Measurements from ENCODE around the gene KLK10. TPM values are rescaled to one million over a fixed set of nuclear protein-coding genes. Genes with fewer than 3 reads are reported as not detected.

The KLK10 gene
- total RNA-seq (not detected), polyA plus RNA-seq (under 1 TPM in 1 of 2 donors, not detected in 1; 0.08 TPM)
- long read RNA-seq, donor 1 = 0 reads
- long read RNA-seq, donor 2 = 0 reads

DNA sequence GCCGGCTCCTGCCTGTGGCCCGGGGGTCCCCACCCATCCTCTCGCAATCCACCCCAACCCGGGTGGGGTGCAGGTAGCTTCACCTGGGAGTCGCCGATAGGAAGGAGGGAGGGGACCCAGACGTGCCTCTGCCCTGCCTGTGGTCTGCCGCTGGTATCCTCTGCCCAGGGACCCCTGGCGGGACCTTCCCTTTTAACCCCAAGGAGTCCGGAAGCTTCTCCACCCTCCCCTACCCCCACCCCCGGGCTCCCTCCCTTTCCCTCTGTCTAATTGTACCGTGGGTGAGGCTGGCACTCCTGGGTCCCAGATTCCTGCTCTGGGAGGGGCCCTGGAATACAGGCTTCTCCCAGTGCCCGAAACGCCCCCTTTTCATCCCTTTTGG is at the start of gene KLK10:
KLK10 (minus strand) TSS at position 166 of the 382 bp plus-strand sequence. CDS start 579 bp downstream, outside the sequence.
- no peaks in the 10 kb centered on the region for H3K27me3 ChIP-seq (ENCODE audit: control insufficient read depth in 1 of 2, insufficient read depth in 2 of 2, low read length in 1 of 2)
- ATAC-seq (ENCODE audit: low FRiP score) = no peak
- no peak within 1 kb of the TSS for H3K27ac ChIP-seq (ENCODE audit: low read depth in 1 of 2, low read length in 2 of 2)

GRCh38 chr19:51066393-51067186 is 47.1 kb upstream of the KLK10 start:
- no peaks in the 10 kb centered on the region for H3K36me3 ChIP-seq (ENCODE audit: control insufficient read depth in 1 of 2, insufficient read depth in 2 of 2, low read length in 1 of 2)
- intact Hi-C loops (cut with DNase I) = no loop called here
- no peaks in the 10 kb centered on the region for H3K27me3 ChIP-seq (ENCODE audit: control insufficient read depth in 1 of 2, insufficient read depth in 2 of 2, low read length in 1 of 2)
- no peak for DNase-seq
- H3K4me1 ChIP-seq (ENCODE audit: control insufficient read depth in 1 of 2, insufficient read depth in 2 of 2, low read length in 2 of 2) = no peaks in the 10 kb centered on the region
- H3K4me3 ChIP-seq (ENCODE audit: low read length in 2 of 2) = no peak overlapping the region
- no peak overlapping the region for H3K27ac ChIP-seq (ENCODE audit: low read depth in 1 of 2, low read length in 2 of 2)
- ATAC-seq (ENCODE audit: low FRiP score) = no peak
- no peaks in the 10 kb centered on the region for H3K9me3 ChIP-seq (ENCODE audit: control insufficient read depth, low read length)
- 64 to 68% methylated on average over 7 of the region's 7 CpGs for WGBS, 2 donors

More for the DNA sequence above, at the start of gene KLK10:
- WGBS, 2 donors = 3 to 4% methylated on average over 8 to 14 of the region's 14 CpGs
- Histone ChIP-seq H3K4me3 (ENCODE audit: low read length in 2 of 2) (no peak within 1 kb of the TSS), H3K4me1 (ENCODE audit: control insufficient read depth in 1 of 2, insufficient read depth in 2 of 2, low read length in 2 of 2) (no peaks in the 10 kb centered on the region), H3K36me3 (ENCODE audit: control insufficient read depth in 1 of 2, insufficient read depth in 2 of 2, low read length in 1 of 2) (no peaks in the 10 kb centered on the region), H3K9me3 (ENCODE audit: control insufficient read depth, low read length) (no peaks in the 10 kb centered on the region)
- DNase-seq = peak; percentile 32 to 70
- intact Hi-C loops (cut with DNase I) = no loop called here

DNA sequence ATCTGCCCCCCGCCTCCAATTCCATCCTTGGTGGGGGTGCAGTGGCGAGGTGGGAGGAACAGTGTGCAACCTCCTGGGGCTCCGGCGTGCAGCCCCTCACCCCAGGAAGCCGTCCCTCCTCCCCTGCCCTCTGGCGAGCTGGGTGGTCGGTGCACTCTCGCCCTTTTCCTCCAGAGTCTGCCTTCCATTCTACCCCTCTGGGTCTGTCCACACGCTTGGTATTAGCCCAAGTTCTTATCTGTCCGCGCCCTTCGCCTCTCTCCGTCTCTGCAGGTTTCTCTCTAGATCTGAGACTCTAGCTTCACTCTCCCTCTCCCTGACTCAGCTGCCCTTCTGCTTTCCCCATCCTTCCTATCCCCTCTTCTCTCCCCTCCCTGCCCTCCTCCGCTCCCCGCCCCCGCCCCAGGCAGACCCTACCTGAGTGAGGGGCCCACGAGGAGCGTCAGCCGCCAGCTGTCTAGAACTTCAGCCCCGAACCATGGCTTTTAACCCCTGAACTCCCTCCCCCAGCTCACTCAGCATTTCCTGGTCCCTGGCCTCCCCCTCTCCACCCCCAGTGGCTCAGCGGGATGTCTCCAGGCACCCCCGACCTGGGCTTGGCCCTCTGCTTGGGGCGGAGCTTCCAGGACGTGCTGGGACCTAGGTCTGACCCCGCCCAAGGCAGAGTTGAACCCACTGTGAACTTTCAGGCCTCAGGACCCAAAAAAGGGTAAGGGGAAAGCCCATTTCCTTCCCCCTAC is 45.9 kb upstream of the KLK10 start:
- ATAC-seq (ENCODE audit: low FRiP score) (no peak), DNase-seq (no peak)
- H3K36me3 ChIP-seq (ENCODE audit: control insufficient read depth in 1 of 2, insufficient read depth in 2 of 2, low read length in 1 of 2) = no peaks in the 10 kb centered on the region
- 7 to 8% methylated on average over 25 of the region's 25 CpGs for WGBS, 2 donors
- no peaks in the 10 kb centered on the region for H3K4me1 ChIP-seq (ENCODE audit: control insufficient read depth in 1 of 2, insufficient read depth in 2 of 2, low read length in 2 of 2)
- no peaks in the 10 kb centered on the region for H3K9me3 ChIP-seq (ENCODE audit: control insufficient read depth, low read length)
- no peaks in the 10 kb centered on the region for H3K27me3 ChIP-seq (ENCODE audit: control insufficient read depth in 1 of 2, insufficient read depth in 2 of 2, low read length in 1 of 2)
- no peak overlapping the region for H3K4me3 ChIP-seq (ENCODE audit: low read length in 2 of 2)
- no peak overlapping the region for H3K27ac ChIP-seq (ENCODE audit: low read depth in 1 of 2, low read length in 2 of 2)
- intact Hi-C loops (cut with DNase I) = no loop called here

- Histone ChIP-seq H3K36me3 (ENCODE audit: control insufficient read depth in 1 of 2, insufficient read depth in 2 of 2, low read length in 1 of 2) (no peaks in the 10 kb centered on the region), H3K27me3 (ENCODE audit: control insufficient read depth in 1 of 2, insufficient read depth in 2 of 2, low read length in 1 of 2) (no peaks in the 10 kb centered on the region), H3K27ac (ENCODE audit: low read depth in 1 of 2, low read length in 2 of 2) (no peak within 1 kb of the TSS), H3K4me1 (ENCODE audit: control insufficient read depth in 1 of 2, insufficient read depth in 2 of 2, low read length in 2 of 2) (no peaks in the 10 kb centered on the region), H3K4me3 (ENCODE audit: low read length in 2 of 2) (no peak within 1 kb of the TSS), H3K9me3 (ENCODE audit: control insufficient read depth, low read length) (no peaks in the 10 kb centered on the region)
- no peak for DNase-seq
- ATAC-seq (ENCODE audit: low FRiP score) = peak; percentile 30
- intact Hi-C loops (cut with DNase I) = no loop called here
- WGBS, 2 donors = 13 to 14% methylated on average over 37 to 38 of the region's 38 CpGs
These were observed 45.2 kb upstream of the KLK10 start, which contains the start of gene KLK13 for GRCh38 chr19:51064534-51065220. TSS of gene KLK13 (minus strand) at chr19:51065092. CDS start at chr19:51065067, 25 bp downstream.

- Histone ChIP-seq H3K9me3 (ENCODE audit: control insufficient read depth, low read length) (no peaks in the 10 kb centered on the region), H3K4me3 (ENCODE audit: low read length in 2 of 2) (no peak overlapping the region), H3K4me1 (ENCODE audit: control insufficient read depth in 1 of 2, insufficient read depth in 2 of 2, low read length in 2 of 2) (no peaks in the 10 kb centered on the region), H3K27me3 (ENCODE audit: control insufficient read depth in 1 of 2, insufficient read depth in 2 of 2, low read length in 1 of 2) (no peaks in the 10 kb centered on the region), H3K27ac (ENCODE audit: low read depth in 1 of 2, low read length in 2 of 2) (no peak overlapping the region), H3K36me3 (ENCODE audit: control insufficient read depth in 1 of 2, insufficient read depth in 2 of 2, low read length in 1 of 2) (no peaks in the 10 kb centered on the region)
- intact Hi-C loops (cut with DNase I) = no loop called here
- DNase-seq = no peak
- no peak for ATAC-seq (ENCODE audit: low FRiP score)
- 84 to 89% methylated on average over 7 of the region's 7 CpGs for WGBS, 2 donors
These were observed 44.2 kb upstream of the KLK10 start for GRCh38 chr19:51063664-51064063.

GRCh38 chr19:51060973-51061372 is 41.5 kb upstream of the KLK10 start:
- Histone ChIP-seq H3K4me1 (ENCODE audit: control insufficient read depth in 1 of 2, insufficient read depth in 2 of 2, low read length in 2 of 2) (no peaks in the 10 kb centered on the region), H3K36me3 (ENCODE audit: control insufficient read depth in 1 of 2, insufficient read depth in 2 of 2, low read length in 1 of 2) (no peaks in the 10 kb centered on the region), H3K27me3 (ENCODE audit: control insufficient read depth in 1 of 2, insufficient read depth in 2 of 2, low read length in 1 of 2) (no peaks in the 10 kb centered on the region), H3K27ac (ENCODE audit: low read depth in 1 of 2, low read length in 2 of 2) (no peak overlapping the region), H3K9me3 (ENCODE audit: control insufficient read depth, low read length) (no peaks in the 10 kb centered on the region), H3K4me3 (ENCODE audit: low read length in 2 of 2) (no peak overlapping the region)
- DNase-seq = no peak
- intact Hi-C loops (cut with DNase I) = no loop called here
- no peak for ATAC-seq (ENCODE audit: low FRiP score)
- WGBS, 2 donors = 1 to 37% methylated on average over 1 of the region's 1 CpG

DNA sequence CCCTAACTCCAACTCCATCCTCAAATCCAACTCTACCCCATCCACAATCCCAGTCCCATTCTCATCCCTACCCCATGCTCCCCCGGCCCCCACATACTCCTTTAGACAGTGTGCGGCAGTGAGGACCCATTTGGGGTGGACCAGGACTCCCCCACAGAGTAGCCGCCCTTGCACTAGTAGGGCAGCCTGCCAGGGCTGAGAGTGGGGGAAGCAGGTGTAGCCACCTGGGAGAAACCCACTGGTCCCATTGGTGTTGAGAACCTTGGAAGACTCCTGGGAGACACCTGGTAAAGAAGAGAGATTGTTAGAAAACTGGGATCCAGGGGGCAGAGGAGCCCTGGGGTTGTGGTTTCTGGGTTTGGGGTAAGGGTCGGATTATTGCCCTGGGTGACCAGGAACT is 40.8 kb upstream of the KLK10 start:
- H3K4me1 ChIP-seq (ENCODE audit: control insufficient read depth in 1 of 2, insufficient read depth in 2 of 2, low read length in 2 of 2) = no peaks in the 10 kb centered on the region
- H3K4me3 ChIP-seq (ENCODE audit: low read length in 2 of 2) = no peak overlapping the region
- no peak for DNase-seq
- no peaks in the 10 kb centered on the region for H3K9me3 ChIP-seq (ENCODE audit: control insufficient read depth, low read length)
- H3K27ac ChIP-seq (ENCODE audit: low read depth in 1 of 2, low read length in 2 of 2) = no peak overlapping the region
- H3K36me3 ChIP-seq (ENCODE audit: control insufficient read depth in 1 of 2, insufficient read depth in 2 of 2, low read length in 1 of 2) = no peaks in the 10 kb centered on the region
- ATAC-seq (ENCODE audit: low FRiP score) = no peak
- intact Hi-C loops (cut with DNase I) = no loop called here
- no peaks in the 10 kb centered on the region for H3K27me3 ChIP-seq (ENCODE audit: control insufficient read depth in 1 of 2, insufficient read depth in 2 of 2, low read length in 1 of 2)
- 65 to 70% methylated on average over 4 of the region's 4 CpGs for WGBS, 2 donors

DNA sequence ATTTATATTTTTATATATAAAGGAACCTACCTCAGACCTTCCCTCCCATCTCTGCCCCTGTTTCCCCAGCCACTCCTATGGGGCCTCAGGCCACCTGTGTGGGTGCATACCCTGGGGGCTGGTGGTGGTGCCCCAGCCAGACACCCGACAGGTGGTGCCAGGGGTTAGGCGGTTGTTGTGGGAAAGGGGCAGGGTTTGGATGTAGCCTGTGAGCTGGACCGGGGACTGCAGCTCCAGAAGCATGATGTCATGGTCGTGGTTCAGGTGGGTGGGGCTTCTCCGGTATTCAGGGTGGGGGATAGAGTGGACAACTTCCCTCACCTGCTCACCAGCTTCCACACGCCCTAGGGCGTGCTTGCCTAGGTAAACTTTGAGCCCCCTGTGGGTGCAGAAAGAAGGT is 40.2 kb upstream of the KLK10 start:
- 71 to 74% methylated on average over 7 of the region's 7 CpGs for WGBS, 2 donors
- Histone ChIP-seq H3K27me3 (ENCODE audit: control insufficient read depth in 1 of 2, insufficient read depth in 2 of 2, low read length in 1 of 2) (no peaks in the 10 kb centered on the region), H3K4me3 (ENCODE audit: low read length in 2 of 2) (no peak overlapping the region), H3K4me1 (ENCODE audit: control insufficient read depth in 1 of 2, insufficient read depth in 2 of 2, low read length in 2 of 2) (no peaks in the 10 kb centered on the region), H3K9me3 (ENCODE audit: control insufficient read depth, low read length) (no peaks in the 10 kb centered on the region), H3K27ac (ENCODE audit: low read depth in 1 of 2, low read length in 2 of 2) (no peak overlapping the region), H3K36me3 (ENCODE audit: control insufficient read depth in 1 of 2, insufficient read depth in 2 of 2, low read length in 1 of 2) (no peaks in the 10 kb centered on the region)
- DNase-seq (no peak), ATAC-seq (ENCODE audit: low FRiP score) (no peak)
- intact Hi-C loops (cut with DNase I) = no loop called here
